Limb (tissue), 2 donors: ENCODE measurements around the gene RPS8.
A peak's percentile ranks its signal among the peaks of the same experiment; 100 is the strongest.
"Not testable (repeated sequence)": the region's sequence is repeated elsewhere in the genome, so short reads cannot be mapped to it uniquely, and the experiment has no call there.

ENCODE experiments used
- DNase-seq, 2 donors: peaks; one replicate each; pipeline ENCODE4 v3.0.0-alpha.2; 2016; ENCODE audit errors: extremely low spot score in 2 of 2

RPS8 gene

GRCh38 chr1:44775078-44775929 lies at the start of gene RPS8:
TSS of gene RPS8 (plus strand) at chr1:44775540. CDS start at chr1:44775597, 57 bp downstream.
- peak; percentile 93 to 96 for DNase-seq

DNA sequence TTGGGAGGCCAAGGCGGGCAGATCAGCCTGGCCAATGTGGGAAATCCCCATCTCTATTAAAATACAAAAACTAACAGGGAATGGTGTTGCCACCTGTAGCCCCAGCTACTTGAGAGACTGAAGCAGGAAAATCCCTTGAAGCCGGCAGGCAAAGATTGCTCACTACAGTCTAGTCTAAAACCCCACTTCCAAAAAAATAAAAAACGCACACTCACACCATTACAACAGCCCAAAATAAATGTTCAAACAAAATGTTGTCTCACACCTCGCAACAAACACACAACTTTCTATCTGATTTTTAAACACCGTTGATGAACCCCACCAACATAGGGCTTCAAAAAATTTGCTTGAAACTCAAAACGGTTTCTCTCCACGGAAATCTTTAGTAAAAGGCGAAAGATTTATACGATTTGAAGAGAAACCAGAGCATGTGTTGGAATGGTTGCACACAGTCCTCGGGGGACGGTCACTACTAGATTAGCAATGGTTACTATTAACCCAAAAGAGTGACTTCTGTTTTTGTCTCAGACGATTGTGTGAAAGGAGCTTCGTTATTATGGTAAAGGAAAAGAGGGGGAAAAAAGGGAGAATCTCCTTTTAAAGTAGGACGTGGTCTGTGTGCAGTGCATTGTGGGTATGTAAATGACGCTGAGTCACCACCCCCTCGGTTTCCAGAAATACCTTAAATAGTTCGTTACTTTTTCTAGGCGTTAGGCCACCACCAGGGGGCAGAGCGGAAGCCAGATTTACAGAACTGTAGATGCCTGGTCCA lies 44.4 kb upstream of the RPS8 start, which contains the start of gene RNU5D-1:
Gene RNU5D-1, minus strand, starts transcription at position 430 of the 772 bp plus-strand sequence.
- peak; percentile 94 to 96 for DNase-seq

GRCh38 chr1:44733365-44733764 lies 42.0 kb upstream of the RPS8 start:
- no peak for DNase-seq

- DNase-seq, result no peak
Measured at GRCh38 chr1:44733784-44734183, 41.6 kb upstream of the RPS8 start.

GRCh38 chr1:44735992-44736391 lies 39.3 kb upstream of the RPS8 start:
- DNase-seq, result no peak

DNA sequence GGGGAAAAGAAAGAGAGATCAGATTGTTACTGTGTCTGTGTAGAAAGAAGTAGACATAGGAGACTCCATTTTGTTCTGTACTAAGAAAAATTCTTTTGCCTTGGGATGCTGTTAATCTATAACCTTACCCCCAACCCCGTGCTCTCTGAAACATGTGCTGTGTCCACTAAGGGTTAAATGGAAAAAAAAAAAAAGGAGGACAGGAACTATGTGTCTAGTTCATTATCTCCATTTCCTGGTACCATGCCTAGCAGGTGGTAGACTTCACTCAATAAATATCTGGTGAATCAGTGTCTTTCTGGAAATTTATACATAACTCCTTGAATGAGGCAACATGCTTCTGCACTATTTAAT lies 36.4 kb upstream of the RPS8 start:
- not testable (repeated sequence) for DNase-seq

DNA sequence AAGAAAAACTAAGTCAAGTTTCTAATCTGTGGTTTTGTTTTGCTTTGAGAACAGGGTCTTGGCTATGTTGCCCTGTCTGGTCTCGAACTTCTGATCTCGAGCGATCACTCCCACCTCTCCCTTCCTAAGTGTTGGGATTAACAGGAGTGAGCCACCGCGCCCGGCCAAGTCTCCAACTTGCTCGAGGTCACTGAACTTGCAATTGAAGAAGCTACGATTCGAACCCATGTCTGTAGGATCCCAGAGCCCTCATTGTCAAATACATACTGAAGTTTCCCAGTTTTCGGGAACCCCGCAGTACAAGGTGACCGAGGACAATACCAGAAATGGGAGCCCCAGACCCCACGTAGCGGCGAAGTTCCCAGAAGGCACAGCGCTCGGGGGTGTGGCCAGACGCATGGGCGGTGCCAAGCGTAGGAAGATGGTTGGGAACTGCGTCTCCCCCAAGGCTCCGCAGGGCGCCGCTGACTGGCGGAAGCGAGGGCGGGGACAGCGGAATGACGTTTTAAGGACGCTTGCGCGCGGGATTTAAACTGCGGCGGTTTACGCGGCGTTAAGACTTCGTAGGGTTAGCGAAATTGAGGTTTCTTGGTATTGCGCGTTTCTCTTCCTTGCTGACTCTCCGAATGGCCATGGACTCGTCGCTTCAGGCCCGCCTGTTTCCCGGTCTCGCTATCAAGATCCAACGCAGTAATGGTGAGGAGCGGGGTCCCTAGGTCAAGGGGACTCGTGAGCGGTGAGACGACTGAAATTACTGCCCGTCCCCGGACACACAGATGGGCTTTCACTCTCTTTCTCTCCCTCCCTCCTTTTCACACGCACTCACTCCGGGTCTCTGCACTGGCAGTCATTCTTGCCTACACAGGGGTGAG lies 35.8 kb upstream of the RPS8 start, which contains the start of gene KIF2C:
Gene KIF2C, plus strand, starts transcription at position 531 of the 872 bp plus-strand sequence. Its CDS starts 96 bp downstream, at position 627.
- peak; percentile 97 to 98 for DNase-seq

GRCh38 chr1:44740179-44740617 lies 35.1 kb upstream of the RPS8 start:
- no peak for DNase-seq

DNA sequence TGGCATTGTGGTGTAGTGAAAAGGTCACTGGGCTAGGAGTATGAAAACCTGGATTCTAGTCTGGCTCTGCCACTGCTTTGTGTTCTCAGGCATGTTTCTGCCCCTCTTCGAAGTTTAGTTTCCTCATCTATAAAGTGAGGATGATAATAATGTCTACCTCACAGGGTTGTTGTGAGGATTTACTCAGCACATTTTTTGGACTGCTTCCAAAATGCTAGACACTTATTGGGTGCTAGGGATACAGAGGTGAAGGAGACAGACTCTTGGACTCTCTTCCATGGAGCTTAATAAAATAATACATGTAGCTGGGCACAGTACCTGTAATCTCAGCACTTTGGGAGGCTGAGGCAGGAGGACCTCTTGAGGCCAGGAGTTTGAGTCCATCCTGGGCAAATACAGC lies 32.1 kb upstream of the RPS8 start:
- DNase-seq, result no peak

DNA sequence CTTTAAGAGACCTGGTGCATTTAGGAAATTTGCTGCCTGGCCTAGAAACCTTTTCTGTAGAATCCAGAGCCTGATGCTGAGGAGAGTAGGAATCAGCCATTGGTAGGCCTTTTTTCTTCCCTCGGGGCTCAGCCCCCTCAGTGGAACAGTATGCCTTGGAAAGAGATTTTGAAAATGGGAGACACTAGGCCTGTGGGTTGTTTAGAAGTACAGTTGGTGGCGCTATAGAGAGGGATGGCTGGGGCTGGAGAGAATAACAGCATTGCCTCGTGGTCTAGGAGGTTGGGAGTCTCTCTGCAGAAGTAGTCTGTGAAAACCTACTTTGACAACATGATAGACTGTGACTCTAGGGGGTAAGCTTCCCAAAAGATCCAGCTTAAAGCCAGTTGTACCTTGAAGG lies 27.5 kb upstream of the RPS8 start:
- no peak for DNase-seq

DNA sequence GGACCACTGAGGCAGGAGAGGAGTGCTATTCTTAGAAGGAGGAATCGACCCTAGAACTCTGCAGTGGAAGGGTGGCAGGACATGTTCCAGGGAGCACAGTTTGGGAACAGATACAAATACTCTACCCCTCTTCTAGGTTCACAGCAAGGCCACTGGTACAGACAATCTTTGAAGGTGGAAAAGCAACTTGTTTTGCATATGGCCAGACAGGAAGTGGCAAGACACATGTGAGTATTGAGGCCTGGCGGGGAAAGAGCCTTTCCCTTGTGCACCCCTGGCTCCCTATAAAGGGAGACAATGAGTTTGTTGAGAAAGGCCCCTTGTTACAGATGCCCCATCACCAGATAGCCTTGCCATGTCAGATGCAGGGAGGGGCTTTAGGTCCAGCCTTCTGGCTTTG lies 17.9 kb upstream of the RPS8 start:
- DNase-seq, result no peak

GRCh38 chr1:44759077-44759476 lies 16.3 kb upstream of the RPS8 start:
- DNase-seq, result no peak

DNA sequence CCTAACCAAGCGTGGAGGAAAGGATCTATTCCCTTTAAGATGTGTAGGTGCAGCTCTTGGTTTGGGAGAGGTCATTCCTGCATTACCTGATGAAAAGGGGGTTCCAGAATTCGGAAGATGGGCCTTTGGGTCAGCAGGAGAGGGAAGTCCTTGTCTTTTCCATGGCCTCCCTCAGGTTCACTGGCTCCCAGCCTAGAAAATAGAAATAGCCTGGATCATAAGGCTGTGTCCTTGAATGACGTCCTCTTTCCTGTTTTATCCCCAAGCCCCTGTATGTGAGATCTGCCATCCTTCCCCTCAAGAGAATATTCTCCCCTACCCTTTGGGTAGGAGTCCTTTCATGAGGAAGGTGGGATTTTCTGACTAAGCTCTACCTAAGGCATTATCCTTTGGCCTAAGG lies 14.5 kb upstream of the RPS8 start:
- no peak for DNase-seq

DNA sequence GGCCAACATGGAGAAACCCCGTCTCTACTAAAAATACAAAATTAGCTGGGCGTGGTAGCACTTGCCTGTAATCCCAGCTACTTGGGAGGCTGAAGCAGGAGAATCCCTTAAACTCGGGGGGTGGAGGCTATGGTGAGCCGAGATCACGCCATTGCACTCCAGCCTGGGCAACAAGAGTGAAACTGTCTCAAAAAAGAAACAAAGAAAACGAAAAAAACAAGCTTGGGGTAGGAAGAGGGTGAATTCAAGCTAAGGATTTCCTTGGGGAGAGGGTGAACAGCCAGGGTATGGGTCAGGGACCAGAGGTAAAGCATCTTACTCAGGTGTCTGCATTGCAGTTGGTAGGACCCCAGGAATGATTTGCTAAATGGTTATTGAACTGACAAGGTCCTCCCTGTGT lies 8.9 kb upstream of the RPS8 start:
- not testable (repeated sequence) for DNase-seq

DNA sequence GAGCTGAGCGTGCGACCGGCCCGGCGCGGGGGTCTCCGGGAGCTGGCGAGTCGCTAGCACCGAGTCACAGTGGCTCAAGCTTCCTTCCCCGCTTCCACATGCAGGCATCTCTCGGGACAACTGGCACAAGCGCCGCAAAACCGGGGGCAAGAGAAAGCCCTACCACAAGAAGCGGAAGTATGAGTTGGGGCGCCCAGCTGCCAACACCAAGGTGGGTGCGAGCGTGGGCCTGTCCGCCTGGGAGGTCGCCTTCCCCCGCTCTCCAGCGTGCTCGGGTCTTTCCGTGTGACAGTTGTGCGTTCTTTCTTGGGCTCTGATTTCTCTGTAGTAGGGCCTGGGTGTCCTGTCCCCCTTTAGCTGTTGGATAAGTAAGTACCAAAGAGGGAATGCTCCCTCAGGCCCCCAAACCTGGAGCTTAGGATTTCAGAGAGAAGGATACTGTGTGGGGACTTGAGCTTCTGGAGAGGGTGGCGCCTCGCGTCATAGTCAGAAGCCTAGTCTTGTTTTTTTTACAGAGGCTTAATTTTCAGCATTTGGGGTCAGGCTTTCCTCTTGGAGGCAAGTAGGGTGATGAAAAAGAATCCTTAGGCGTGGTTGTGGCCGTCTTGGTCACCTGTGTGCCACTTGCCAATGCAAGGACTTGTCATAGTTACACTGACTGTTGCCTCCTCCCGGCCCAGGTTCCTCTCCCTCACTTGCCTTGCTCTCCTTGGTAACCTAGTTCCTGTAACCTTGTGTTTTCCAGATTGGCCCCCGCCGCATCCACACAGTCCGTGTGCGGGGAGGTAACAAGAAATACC lies 790 bp downstream of the RPS8 start:
- no peak for DNase-seq

- DNase-seq, result no peak
Measured at GRCh38 chr1:44776730-44777068, 1.4 kb downstream of the RPS8 start.

DNA sequence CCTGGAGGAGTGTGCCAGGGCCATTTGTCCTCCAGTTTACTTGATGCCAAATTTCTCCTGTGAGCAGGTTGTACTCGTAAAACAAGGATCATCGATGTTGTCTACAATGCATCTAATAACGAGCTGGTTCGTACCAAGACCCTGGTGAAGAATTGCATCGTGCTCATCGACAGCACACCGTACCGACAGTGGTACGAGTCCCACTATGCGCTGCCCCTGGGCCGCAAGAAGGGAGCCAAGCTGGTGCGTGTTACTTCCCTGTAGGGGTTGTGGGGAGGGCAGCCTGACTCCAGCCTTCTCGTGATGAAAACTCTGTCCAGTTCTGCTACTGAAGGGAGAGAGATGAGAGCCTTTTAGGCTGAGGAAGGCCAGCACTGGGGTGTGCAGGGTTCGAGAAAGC lies 2.2 kb downstream of the RPS8 start:
- DNase-seq, result no peak

- DNase-seq, result no peak
Measured at GRCh38 chr1:44777969-44778635, 2.8 kb downstream of the RPS8 start.

DNA sequence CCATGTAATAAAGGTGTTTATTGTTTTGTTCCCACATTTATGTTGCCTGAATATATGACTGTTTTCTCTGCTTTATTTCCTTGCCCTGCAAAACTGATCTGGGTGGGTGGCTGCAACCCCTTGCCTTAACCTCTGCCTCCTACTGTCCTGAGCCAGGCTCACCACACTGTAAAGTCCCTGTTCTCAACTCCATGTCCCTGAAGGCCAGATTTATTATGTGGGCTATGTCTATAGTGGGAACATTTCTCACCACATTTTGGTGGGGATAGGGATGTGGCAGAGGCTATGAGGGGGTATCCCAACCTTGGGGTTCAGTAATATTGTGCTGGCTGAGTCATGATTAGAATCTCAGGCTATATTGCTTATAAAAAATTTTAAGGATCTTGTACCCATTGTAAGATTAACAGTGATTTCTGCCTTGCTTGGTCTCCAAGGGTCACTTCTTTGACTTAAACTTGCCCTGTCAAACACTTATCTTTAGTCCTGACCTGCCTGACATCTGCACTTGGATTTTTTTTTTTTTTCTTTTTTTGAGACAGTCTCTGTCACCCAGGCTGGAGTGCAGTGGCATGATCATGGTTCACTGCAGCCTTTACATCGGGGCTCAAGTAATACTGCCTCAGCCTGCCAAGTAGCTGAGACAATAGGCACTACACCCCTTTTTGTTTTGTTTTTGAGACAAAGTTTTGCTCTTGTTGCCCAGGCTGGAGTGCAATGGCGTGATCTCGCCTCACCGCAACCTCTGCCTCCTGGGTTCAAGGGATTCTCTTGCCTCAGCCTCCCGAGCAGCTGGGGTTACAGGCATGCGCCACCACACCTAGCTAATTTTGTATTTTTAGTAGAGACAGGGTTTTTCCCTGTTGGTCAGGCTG lies 3.6 kb downstream of the RPS8 start:
- no peak for DNase-seq
